Measurements from ENCODE around the gene ATF3. TPM values are rescaled to one million over a fixed set of nuclear protein-coding genes. Genes with fewer than 3 reads are reported as not detected.

Gene ATF3
- total RNA-seq, 2 experiments from 2014 or later = 2.7 to 2.9 TPM

GRCh38 chr1:212568978-212569537 is 39.5 kb upstream of the ATF3 start:
- TF ChIP-seq EZH2phosphoT487 (IDR thresholded peaks at IDR 0.05; ENCODE audit: borderline replicate concordance, low read depth, low read length) = no peak
- TF ChIP-seq, protein P1, sequence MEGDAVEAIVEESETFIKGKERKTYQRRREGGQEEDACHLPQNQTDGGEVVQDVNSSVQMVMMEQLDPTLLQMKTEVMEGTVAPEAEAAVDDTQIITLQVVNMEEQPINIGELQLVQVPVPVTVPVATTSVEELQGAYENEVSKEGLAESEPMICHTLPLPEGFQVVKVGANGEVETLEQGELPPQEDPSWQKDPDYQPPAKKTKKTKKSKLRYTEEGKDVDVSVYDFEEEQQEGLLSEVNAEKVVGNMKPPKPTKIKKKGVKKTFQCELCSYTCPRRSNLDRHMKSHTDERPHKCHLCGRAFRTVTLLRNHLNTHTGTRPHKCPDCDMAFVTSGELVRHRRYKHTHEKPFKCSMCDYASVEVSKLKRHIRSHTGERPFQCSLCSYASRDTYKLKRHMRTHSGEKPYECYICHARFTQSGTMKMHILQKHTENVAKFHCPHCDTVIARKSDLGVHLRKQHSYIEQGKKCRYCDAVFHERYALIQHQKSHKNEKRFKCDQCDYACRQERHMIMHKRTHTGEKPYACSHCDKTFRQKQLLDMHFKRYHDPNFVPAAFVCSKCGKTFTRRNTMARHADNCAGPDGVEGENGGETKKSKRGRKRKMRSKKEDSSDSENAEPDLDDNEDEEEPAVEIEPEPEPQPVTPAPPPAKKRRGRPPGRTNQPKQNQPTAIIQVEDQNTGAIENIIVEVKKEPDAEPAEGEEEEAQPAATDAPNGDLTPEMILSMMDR (conservative IDR thresholded peaks at IDR 0.05; ENCODE audit: low read length) = no peak
- H3K9me3 ChIP-seq (ENCODE audit: low read length) = no peaks in the 10 kb centered on the region
- ChIA-PET CTCF (ENCODE audit: unreplicated experiment) (no interaction called here), POLR2A (no interaction called here)
- H3K27ac ChIP-seq (ENCODE audit: low read depth, low read length, poor library complexity, severe bottlenecking) = no peak overlapping the region
- H3K4me2 ChIP-seq (ENCODE audit: low read length) = no peak overlapping the region
- H3K36me3 ChIP-seq (ENCODE audit: insufficient read depth, low read length) = no peaks in the 10 kb centered on the region
- DNase-seq (ENCODE audit: low spot score) = no peak
- no peaks in the 10 kb centered on the region for H3K79me2 ChIP-seq (ENCODE audit: insufficient read depth, low read depth, low read length)
- H3K4me3 ChIP-seq (ENCODE audit: low read depth, low read length, poor library complexity, severe bottlenecking) = no peak overlapping the region
- no peak overlapping the region for H2AFZ ChIP-seq (ENCODE audit: low read length)
- no peaks in the 10 kb centered on the region for H4K20me1 ChIP-seq (ENCODE audit: insufficient read depth, low read length)
- intact Hi-C loops (cut with micrococcal nuclease; ENCODE audit: unreplicated experiment) = no loop called here
- H3K4me1 ChIP-seq (ENCODE audit: insufficient read depth, low read length, poor library complexity, severe bottlenecking) = peaks cover 15% of the 10 kb centered on the region
- no TSS peak for BruUV-seq (replicated peaks)
- H3K9me2 ChIP-seq (ENCODE audit: insufficient read depth, low read length) = no peaks in the 10 kb centered on the region

GRCh38 chr1:212574732-212575131 is 33.8 kb upstream of the ATF3 start:
- H2AFZ ChIP-seq (ENCODE audit: low read length) = no peak overlapping the region
- H3K27ac ChIP-seq (ENCODE audit: low read depth, low read length, poor library complexity, severe bottlenecking) = no peak overlapping the region
- intact Hi-C loops (cut with micrococcal nuclease; ENCODE audit: unreplicated experiment) = no loop called here
- H3K9me3 ChIP-seq (ENCODE audit: low read length) = no peaks in the 10 kb centered on the region
- no peak overlapping the region for H3K4me3 ChIP-seq (ENCODE audit: low read depth, low read length, poor library complexity, severe bottlenecking)
- no peak overlapping the region for H3K4me2 ChIP-seq (ENCODE audit: low read length)
- TF ChIP-seq, protein P1 (conservative IDR thresholded peaks at IDR 0.05; ENCODE audit: low read length) = no peak
- TF ChIP-seq EZH2phosphoT487 (IDR thresholded peaks at IDR 0.05; ENCODE audit: borderline replicate concordance, low read depth, low read length) = no peak
- no peaks in the 10 kb centered on the region for H3K9me2 ChIP-seq (ENCODE audit: insufficient read depth, low read length)
- no peaks in the 10 kb centered on the region for H4K20me1 ChIP-seq (ENCODE audit: insufficient read depth, low read length)
- H3K36me3 ChIP-seq (ENCODE audit: insufficient read depth, low read length) = no peaks in the 10 kb centered on the region
- BruUV-seq (replicated peaks) = no TSS peak
- ChIA-PET POLR2A (interaction anchor here (0.6 kb wide), 1 partner anchor 1239 kb away, joined by 3 read pairs; no protein-coding TSS in a partner anchor), CTCF (ENCODE audit: unreplicated experiment) (no interaction called here)
- no peak for DNase-seq (ENCODE audit: low spot score)
- no peaks in the 10 kb centered on the region for H3K79me2 ChIP-seq (ENCODE audit: insufficient read depth, low read depth, low read length)
- H3K4me1 ChIP-seq (ENCODE audit: insufficient read depth, low read length, poor library complexity, severe bottlenecking) = no peaks in the 10 kb centered on the region

GRCh38 chr1:212575333-212575732 is 33.2 kb upstream of the ATF3 start:
- ChIA-PET CTCF (ENCODE audit: unreplicated experiment) (no interaction called here), POLR2A (no interaction called here)
- no peak for DNase-seq (ENCODE audit: low spot score)
- Histone ChIP-seq H3K4me3 (ENCODE audit: low read depth, low read length, poor library complexity, severe bottlenecking) (no peak overlapping the region), H3K9me2 (ENCODE audit: insufficient read depth, low read length) (no peaks in the 10 kb centered on the region), H3K9me3 (ENCODE audit: low read length) (no peaks in the 10 kb centered on the region), H3K4me1 (ENCODE audit: insufficient read depth, low read length, poor library complexity, severe bottlenecking) (no peaks in the 10 kb centered on the region), H3K79me2 (ENCODE audit: insufficient read depth, low read depth, low read length) (no peaks in the 10 kb centered on the region), H2AFZ (ENCODE audit: low read length) (no peak overlapping the region), H4K20me1 (ENCODE audit: insufficient read depth, low read length) (no peaks in the 10 kb centered on the region), H3K27ac (ENCODE audit: low read depth, low read length, poor library complexity, severe bottlenecking) (no peak overlapping the region), H3K36me3 (ENCODE audit: insufficient read depth, low read length) (no peaks in the 10 kb centered on the region), H3K4me2 (ENCODE audit: low read length) (no peak overlapping the region)
- intact Hi-C loops (cut with micrococcal nuclease; ENCODE audit: unreplicated experiment) = no loop called here
- BruUV-seq (replicated peaks) = no TSS peak
- TF ChIP-seq, protein P1 (conservative IDR thresholded peaks at IDR 0.05; ENCODE audit: low read length) = no peak
- 0 out of 2 replicates have a peak, but pooled peaks have one; percentile 79 for TF ChIP-seq EZH2phosphoT487 (IDR thresholded peaks at IDR 0.05; ENCODE audit: borderline replicate concordance, low read depth, low read length)
